Non-pigmented ciliary epithelial cell (primary cell): ENCODE data around the gene TH.

Experiments used
- DNase-seq: peaks from one replicate; pipeline ENCODE4 v3.0.0-alpha.2; 2010; ENCODE audit warnings: low read depth

Gene TH

DNA sequence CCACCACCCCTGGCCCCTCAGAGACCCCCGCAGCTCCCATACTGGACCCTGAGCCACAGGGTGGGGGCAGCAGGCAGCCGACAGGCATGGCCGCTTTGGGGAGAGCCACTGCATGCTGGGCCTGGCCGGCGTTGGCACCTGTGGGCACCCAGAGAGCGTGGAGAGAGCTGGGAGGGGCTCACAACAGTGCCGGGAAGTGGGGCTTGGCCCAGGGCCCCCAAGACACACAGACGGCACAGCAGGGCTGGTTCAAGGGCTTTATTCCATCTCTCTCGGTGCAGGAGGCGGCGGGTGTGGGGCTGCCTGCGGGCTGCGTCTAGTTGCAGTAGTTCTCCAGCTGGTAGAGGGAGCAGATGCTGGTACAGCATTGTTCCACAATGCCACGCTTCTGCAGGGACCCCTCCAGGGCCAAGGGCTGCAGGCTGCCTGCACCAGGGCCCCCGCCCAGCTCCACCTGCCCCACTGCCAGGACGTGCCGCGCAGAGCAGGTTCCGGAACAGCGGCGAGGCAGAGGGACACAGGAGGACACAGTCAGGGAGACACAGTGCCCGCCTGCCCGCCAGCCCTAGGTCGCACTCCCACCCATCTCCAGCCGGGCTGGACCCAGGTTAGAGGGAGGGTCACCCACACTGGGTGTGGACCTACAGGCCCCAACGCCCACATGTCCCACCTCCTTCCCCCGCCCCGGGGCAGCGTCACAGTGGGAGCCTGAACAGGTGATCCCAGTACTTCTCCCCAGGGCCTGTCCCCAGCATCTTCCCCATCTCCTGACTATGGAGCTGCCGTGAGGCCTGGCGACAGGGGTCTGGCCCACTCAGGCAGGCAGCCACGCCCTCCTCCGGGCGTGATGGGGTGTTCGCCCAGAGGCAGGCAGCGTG, 11.8 kb downstream of the TH start:
- DNase-seq, result no peak

DNA sequence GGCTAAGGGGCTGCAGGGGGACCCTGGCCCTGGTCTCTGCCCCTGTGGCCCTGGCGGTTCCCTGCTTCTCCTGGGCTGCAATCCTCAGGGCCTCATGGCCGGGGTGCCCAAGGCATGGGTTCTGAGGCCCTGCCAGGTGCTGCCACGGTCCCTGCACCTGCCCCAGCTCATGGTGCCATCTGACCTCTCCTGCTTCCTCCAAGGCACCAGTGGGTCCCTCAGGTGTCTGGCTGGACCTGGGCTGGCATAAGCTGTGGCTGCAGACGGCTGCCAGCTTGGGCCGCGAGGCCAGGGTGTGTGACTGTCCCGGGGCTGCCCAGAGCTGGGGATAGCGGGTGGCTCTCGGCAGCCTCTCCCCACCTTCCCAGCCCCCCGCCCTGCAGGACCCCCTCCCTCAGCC, 12.6 kb downstream of the TH start:
- no peak for DNase-seq

DNA sequence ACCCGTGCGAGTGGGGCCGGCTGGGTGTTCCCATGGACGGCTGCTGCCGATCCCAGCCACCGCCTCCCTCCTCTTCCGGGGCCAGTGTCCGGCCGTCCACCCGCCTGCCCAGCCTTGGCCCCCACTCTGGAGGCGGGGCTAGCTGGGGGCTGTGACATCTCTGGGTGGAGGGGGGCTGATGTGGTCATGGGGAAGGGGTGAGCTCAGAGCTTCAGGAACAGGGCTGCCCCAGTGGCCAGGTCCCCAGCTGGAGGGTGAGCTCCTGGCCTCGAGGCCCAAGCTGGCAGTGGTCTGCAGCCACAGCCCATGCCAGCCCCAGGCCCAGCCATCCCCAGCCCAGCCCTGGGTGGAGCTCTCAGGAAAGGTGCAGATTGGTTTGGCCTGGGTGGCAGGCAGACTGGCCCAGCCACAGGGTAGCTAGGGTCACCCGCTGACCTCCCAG, 13.3 kb downstream of the TH start:
- DNase-seq, result no peak

DNA sequence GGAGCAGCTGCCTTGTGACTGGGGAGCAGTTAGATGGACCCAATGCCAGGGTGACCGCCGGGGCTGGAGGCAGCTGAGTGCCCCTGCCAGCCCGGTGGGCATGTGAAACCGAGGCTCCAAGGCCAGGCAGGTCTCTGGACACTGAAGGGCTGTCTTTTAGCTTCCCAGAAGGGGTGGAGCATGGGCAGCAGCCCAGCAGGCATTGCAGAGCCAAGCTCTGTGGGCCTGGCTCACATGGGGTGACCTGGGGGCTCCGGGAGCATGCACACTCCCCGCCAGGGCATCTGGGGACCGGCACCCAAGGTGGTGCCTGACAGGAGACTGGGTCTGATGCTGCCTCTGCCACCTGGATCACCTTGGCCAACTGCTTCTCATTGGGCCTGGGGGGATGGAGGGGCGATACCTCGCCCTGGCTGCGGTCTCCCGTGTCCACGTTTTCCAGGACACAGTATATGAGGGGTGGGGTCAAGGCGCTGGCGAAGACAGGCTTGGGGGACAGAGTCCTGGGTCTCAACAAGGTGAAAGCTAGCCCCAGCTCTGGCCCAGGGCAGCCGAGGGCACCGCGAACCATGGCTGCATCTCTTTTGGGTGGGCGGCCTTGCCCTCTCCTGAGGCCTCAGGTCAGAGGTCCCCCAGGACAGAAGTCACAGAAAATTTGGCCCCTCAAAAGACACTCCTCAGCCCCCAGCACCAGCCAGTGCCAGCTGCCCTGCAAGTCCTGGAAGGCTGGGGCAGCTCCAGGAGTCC, 14.1 kb downstream of the TH start:
- no peak for DNase-seq

DNA sequence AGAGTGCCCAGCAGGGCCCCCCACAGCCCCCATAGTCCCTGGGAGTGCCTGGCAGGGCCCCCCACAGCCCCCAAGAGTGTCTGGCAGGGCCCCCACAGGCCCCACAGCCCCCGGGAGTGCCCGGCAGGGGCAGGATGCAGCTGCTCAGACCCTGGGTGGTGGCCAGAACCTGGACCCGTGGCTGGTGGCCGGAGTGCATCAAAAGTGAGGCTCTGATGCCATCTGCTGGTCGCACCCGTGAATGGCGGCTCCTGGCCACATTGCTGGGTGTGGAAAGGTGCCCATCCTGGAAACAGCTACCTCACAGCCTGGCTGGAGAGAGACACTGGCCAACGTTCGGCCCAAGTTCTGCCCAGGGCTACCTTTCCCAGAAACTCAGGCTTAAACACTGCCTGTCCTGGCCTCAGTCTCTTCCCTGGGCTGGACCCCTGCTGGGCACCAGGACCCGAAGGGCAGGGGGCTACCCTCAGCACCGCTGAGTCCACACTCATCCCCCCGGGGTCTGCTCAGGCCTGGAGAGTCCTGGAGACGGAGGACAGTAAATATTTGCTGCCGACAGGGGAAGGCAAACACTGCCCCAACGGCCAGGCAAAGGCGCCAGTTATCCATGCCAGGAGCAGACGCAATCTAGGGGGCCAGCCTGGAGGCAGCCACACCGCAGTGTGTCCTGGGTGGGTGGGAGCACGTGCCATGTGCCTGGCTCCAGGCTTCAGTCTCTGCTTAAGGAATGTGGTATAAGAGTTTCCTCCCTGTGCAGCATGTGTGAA, 15.0 kb downstream of the TH start:
- DNase-seq, result no peak

DNA sequence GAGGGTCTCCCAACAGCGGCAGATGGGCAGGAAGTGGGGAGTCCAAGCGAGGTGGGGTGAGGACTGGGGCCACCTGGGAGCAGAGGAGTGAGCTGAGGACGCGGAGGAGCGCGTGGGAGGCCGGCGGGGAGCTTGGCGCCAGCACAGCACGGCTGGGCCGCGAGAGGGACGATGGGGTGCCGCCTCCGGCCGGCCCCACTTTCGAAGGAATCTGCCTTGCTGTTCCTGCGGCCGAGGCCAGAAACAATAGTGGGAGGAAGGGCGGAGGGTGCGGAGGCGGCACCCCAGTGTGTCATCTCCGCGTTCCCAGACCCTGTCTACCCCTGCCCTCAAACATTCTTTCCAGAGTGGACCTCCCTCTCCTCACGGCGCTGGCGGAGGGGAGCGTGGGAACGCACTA, 16.1 kb downstream of the TH start:
- no peak for DNase-seq

DNA sequence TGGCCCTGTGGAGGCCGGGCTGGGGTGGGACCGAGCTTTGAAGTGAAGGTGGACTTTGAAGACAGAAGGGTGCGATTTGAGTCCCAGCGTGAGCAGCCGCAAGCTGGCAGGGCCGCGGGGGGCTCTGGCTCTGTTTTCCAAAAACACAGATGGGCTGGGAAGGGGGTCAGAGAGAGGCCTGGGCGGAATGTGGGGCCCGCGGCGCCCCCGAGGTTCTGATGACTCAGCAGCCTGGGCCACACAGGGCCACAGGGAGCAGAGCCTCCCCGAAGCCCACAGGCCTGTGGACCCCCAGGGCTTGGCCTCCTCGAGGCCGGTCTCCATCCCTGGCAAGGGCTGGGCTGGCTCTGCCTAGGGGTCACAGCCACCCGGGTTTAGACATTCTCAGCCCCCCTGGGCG, 16.7 kb downstream of the TH start:
- DNase-seq, result no peak

DNA sequence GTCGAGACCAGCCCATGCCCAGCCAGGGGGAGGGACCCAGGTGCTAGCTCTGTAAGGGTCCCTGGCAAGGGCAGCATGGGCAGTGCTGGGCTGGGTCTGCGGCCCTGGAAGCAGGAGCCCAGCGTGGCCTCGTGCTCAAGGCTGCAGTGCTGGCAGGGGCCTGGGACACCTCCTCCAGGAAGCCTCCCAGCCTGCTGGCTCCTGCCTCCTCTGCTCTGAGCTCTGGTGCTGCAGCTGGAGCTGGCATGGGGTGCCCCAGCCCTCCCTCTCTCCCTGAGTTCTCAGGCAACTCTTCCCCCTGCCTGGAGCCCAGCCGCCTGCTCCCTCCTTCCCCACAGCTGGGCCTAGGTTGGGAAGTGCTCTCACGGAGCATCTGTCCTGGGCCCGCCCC, 17.4 kb downstream of the TH start:
- no peak for DNase-seq

DNA sequence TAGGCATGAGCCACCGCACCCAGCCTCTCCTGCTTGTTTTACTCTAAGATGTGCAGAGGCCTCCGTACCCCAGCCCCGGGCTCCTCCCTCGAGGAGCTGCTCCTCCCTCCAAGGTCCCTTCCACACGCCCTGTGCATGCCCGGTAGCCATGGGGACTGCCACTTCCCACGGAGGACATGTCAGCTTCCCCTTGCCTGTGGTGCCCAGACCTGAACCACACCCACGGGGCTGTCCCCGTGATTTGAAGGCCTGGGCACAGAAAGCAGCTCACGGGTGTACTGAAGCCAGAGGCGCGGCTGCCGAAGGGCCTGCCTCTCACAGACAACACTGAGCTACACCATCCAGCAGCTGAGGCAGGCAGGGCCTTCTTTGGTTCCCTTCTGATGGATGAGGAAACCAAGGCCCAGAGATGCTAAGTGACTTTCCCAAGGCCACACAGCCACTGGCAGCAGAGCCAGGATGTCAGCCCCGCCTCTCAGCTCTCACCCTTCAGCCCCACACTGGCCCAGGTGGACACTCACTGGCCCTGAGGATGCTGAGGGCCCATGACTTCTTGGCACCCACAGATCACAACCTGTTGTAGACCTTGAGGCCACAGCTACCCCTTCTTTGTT, 17.9 kb downstream of the TH start:
- no peak for DNase-seq

DNA sequence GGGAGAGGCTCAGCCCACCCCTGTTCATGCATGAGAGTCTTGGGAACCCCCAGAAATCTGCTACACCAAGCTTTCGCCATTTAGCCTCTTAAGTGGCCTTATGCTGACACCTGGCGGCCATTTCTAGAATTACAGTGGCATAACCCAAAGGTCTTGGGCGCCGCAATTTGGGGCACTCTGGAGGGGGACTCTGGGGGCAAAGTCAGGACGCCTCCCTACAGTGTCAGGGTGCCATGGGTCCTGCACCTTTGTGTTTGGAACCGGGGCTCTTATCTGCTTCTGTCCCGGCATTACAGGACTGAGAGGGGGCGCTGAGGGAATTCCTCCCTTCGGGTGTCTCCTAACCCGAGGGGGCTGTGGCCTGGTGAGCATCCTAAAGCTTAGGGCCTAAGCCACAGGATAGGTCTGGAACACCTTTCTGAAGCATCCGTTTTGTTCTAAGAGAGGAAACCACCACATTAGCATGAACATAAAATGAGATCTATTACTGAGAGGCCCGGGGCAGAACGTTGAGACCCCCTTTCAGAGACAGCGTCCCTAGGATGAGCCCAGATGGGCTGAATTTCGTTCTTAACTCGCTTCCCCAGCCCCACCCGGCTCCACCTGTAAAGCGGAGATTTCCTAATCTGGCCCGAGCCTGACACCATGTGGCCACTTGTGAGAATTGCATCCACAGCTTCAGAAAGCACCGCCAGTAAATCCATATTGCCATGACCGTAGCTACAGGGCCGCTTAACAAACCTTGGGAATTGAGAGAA, 19.9 kb downstream of the TH start:
- DNase-seq, result no peak

DNA sequence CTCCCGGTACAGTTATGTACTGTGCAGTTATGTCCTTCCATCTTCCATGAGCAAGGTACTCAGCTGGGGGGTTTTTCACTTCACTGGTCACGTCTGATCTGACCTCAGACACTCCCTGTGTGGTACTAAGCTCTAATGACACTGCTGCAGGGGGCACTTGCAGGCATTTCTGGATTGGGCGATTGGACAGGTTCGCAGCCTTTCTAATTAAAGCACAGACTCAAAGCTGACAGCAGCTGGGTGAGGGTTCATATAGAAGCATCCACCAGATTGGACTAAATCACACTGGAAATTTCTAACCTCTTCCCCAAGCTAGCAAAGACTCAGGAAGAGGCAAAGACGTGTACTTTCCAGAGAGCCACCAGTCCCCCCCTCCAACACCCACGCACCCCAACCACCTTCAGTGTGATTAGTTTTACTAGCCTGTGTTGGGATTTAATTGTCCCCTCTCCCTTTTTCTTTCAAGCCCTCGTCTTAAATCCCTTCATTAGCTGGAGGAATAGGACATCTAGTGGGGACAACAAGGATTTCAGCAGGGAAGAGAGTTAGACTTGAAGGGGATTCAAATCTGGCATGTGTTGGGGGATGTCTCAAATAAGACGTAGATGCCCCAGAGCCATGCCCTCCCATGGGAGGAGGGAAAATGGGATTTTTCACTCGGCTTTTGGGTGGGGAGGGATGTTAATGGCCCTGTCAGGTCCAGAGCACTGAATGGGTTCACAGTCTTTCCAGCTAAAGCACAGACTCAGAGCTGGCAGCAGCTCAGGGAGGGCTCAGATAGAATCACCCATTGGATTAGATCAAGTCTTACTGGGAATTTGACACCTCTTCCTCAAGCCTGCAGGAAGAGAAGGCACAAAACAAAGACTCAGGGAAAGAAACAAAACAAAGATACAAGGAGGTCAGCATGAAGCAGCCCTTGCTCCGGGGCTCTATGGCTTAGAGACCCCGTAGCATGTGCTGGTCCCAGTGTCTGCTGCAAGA, 21.5 kb downstream of the TH start:
- DNase-seq, result no peak

DNA sequence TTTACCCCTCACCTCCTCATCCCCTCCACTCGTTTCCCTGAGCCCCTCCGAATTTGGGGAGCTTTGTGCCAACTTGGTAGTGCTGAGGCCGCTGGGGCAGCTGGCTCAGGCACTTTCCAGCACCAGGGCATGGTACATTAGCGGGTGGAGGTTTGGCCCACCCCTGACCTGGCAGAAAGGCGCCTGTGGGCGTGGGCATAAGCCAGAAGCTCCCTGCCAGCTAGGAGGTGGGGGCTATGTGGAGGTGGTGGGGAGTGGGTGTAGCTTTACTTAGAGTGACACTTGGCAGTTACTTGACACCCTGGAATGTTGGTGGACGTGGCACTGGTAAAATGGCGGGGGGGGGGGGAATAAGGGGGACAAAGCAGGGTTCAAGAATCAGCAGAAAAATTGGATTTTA, 22.2 kb downstream of the TH start:
- DNase-seq, result no peak

DNA sequence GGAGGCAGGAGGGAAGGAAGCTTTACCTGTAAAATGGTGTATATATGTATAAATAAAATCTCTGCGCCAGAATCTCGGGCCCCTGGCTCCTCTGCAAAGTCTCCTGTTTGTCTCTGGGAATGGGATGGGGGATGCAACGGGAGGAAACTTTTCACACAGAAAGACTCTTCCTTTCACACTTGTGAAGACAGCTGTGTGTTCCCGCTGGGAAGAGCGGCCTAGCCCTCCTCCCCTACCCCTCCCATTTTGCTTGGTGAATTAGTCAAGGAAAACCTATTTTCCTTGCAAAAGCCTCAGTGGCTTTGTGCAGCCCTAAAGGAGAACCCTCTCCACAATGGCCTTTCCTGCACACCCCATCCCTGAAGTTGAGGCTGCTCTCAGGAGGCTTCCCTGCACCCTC, 23.0 kb downstream of the TH start:
- DNase-seq, result no peak

DNA sequence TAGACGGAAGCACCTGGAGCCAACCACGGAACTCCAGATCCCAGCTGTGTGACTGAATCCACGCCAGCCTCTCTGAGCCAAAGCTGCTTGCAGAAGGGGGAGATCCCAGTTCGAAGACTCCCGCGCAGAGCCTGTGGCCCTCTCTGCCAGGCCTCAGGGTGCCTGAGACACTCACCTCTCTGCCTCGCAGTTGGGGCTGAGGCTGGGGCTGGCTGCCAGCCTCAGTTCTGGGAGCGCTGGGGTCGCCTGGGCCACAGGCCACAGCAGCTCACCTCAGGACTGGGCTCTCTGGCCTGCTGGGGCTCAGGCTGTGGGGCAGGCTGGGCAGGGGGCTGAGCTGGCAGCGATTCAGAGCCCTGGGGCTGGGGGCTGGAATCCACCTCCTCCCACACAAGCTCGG, 24.2 kb downstream of the TH start:
- DNase-seq, result no peak

DNA sequence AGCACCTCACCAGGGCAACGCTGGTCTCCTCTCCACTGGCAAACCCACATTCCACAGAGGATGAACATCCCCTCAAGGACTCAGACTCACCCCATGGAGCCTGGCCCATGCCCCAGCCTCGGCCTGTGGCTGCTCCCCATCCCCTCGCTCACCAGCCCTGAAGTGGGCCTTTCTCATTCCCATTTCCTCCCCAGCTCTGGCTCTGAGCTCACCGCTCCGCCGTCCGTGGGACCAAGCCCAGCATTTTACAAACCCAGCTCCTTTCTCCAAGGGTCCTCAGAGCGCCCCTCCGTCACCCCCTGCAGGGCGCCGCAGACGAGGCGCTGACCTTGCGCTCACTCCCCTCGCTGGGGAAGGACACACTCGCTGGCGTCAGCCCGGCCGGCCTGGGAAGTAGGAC, 25.6 kb downstream of the TH start:
- no peak for DNase-seq

DNA sequence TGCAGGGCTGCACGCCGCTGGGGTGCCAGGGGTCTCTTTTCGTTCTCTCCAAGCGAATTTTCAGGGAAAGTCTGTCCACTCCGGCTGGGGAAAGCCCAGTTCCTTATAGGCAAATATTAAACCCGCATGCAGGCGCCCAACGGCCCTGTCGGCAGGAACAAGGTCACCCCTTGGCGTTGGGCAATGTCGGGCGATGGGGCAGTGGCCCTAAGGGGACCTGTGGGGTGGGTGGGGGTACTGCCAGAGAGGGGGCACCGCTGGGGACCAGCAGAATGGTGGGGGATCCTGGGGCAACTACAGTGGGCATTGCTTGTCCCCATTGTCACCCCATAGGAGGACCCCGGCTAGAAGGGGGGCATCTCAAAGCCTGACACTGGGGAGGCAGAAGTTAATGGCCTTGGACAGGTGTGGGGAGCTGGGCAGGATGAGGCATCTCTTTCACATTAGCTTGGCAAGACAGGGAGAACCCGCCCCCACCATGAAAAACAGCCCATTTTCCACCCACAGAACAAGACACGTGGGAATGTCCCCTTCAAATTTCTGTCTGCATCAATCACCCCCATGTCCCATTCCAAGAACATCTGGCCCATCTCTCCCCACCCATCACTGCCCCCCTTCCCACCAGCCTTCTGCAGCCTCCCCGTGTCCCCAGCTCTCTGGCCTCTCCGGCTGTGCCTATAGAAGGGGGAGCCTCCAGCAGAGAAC, 26.9 kb downstream of the TH start:
- DNase-seq, result no peak

DNA sequence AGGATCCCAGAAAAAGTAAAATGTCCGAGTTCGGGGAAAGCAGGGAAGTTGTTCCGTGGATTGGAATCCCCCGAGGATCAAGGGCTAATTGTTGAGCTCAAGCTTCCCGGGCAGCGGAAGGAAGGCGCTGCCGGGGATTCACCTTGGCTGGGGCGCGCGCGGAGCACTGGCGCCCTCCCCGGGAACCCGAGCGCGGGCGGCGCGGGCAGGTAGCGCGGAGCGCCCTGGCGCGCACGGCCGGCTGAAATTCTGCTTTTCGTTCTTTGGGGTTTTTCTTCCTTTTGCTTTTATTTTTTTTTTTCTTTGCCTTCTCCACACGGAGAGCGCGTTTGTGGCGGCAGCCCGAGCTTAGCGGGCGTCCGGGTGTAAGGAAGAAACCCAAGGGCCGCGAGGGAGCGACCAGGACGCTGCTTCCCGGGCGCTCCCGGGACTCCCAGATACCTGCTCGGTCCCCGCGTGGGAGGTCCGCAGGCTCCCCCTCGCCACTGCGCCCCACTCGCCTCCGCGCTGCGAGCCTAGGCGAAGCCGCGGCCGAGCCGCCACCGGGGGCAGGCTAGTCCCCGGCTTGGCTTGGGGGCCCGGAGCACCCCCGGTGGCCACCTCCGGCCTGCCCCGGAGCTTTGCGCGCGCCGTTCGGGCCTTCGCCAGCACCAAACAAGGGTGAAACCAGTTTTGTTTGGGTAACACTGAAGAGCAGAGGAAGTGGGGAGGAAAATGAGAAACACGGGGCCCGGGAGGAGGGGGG, 27.6 kb downstream of the TH start:
- DNase-seq, result no peak

DNA sequence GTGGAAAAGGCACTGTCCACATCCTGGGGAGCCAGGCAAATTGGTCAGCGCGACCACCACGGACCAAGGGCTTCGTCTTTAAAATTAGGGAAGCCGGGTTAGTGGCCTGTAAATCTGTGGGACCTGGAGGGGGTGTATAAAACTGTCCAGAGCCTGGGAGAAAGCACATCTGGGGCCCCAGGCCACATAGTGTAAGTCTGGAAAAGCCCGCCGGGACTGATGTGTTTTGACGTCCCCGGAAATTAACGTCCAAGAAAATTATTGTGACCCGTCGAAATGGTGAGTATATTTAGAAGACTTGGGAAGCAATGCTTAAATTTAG, 28.2 kb downstream of the TH start:
- DNase-seq, result no peak

DNA sequence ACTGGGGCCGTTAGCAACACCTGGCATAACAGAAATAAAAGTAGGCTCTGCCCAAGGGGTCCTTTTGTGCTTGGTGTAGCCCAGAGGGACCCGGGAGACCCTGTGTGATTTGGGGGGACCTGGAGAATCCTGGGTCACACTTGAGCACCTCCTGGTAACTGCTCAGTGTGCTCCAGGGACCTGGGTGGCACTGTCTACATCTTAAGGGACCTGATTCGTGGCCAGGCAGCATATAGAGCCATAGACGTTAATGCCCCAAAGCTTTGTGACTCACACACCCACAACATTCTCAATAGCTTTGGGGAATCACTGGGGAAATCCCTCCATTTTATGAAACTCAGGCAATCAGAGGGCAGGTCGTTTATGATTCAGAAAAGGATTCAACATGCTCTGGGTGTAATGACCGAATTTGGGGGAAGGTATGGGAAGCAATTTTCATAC, 28.8 kb downstream of the TH start:
- DNase-seq, result no peak
